NCI-H2081 treated with DMSO at 0.1 percent for 48 hours (cell line): ENCODE results near the gene FGL2.
"Not testable (repeated sequence)": the region's sequence is repeated elsewhere in the genome, so short reads cannot be mapped to it uniquely, and the experiment has no call there.

Experiments
- DNase-seq: peaks from one replicate; lab custom pipeline; 2025; lab: John Stamatoyannopoulos, UW

FGL2 gene

GRCh38 chr7:77155601-77156377, 43.8 kb downstream of the FGL2 start:
- not testable (repeated sequence) for DNase-seq

- not testable (repeated sequence) for DNase-seq
Observed at GRCh38 chr7:77154917-77155464, 44.6 kb downstream of the FGL2 start.

GRCh38 chr7:77152232-77152631, 47.4 kb downstream of the FGL2 start:
- not testable (repeated sequence) for DNase-seq
